Peyer's patch (tissue), 4 donors: Measurements from ENCODE around the gene SIT1. TPM values are rescaled to one million over a fixed set of nuclear protein-coding genes. Genes with fewer than 3 reads are reported as not detected.
A peak's percentile ranks its signal among the peaks of the same experiment; 100 is the strongest.

Experiments
- DNase-seq, 3 donors: peaks; one replicate each; pipeline ENCODE4 v3.0.0-alpha.2; 2017 to 2019
- H3K27ac ChIP-seq, 4 donors: fragments of 200-600 bp; sonication (generic); one replicate each; pipeline ENCODE4 v1.5.1; 2016 to 2019
- H3K27me3 ChIP-seq, 2 donors: fragments of 200-600 bp; sonication (generic); one replicate each; pipeline ENCODE4 v1.5.1; 2019
- H3K36me3 ChIP-seq, 3 donors: fragments of 200-600 bp; sonication (generic); one replicate each; pipeline ENCODE4 v1.5.1; 2016 to 2019
- H3K4me1 ChIP-seq, 4 donors: fragments of 200-600 bp; sonication (generic); one replicate each; pipeline ENCODE4 v1.5.1; 2016 to 2019
- H3K4me3 ChIP-seq, 4 donors: fragments of 200-600 bp; sonication (generic); 1 replicate in 3 of 4; 2 replicates in 1 of 4; pipeline ENCODE4 v1.5.1; 2016 to 2019; ENCODE audit warnings: mild to moderate bottlenecking in 1 of 4
- H3K9me3 ChIP-seq, 4 donors: fragments of 200-600 bp; sonication (generic); one replicate each; pipeline ENCODE4 v1.5.1; 2016 to 2019; ENCODE audit warnings: mild to moderate bottlenecking in 1 of 4
- CTCF ChIP-seq, 6 experiments: fragments of 450-650 bp in 4 of 6; fragments of 200-600 bp in 2 of 6; sonication (generic) in 1 of 6; IDR thresholded peaks; one replicate each; pipeline ENCODE4 v1.5.1; 2017 to 2019; ENCODE audit warnings: antibody characterized with exemption in 6 of 6, mild to moderate bottlenecking in 3 of 6, moderate library complexity in 1 of 6
- POLR2A ChIP-seq, 2 donors: fragments of 450-650 bp; IDR thresholded peaks; one replicate each; pipeline ENCODE4 v1.5.1; 2017; ENCODE audit warnings: antibody characterized with exemption in 2 of 2, mild to moderate bottlenecking in 2 of 2, moderate library complexity in 2 of 2
- total RNA-seq, 4 donors: library from RNA; depleted of rRNA; stranded (reverse); fragments of >200 nt; gene quantifications; one replicate each; pipeline ENCODE4 v1.1.0, GENCODE V29; 2016

The SIT1 gene
- total RNA-seq, 4 donors from 2014 or later: 2.4 TPM; not detected in 3

DNA sequence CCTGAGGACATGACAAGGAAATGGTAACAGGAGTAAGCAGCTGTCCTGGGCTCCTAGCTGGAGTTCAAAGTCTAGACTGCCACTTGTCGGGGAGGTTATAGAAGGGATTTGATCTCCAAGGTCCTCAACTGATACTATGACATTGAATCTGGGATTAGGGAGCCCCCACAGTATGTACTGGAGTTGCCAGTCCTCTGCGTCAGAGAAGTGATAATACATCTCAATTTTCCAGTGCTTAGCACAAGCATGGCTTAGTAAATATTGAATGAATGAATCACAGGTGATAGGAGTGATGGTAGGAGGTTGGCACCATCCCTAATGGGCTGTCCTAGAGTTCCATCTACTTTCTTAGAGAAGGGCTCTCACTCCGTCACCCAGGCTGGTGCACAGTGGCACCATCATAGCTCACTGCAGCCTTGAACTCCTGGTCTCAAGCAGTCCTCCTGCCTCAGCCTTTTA, 45.2 kb upstream of the SIT1 start:
- Histone ChIP-seq H3K36me3 (peaks cover 0 to 43% (median 0%) of the 10 kb centered on the region in 3 donors), H3K27me3 (no peaks in the 10 kb centered on the region), H3K4me3 (no peak overlapping the region), H3K27ac (peak overlapping the region in 3 of 4 donors; percentile 23 to 58 (median 36)), H3K4me1 (peaks cover 0 to 14% (median 0%) of the 10 kb centered on the region in 4 donors), H3K9me3 (no peaks in the 10 kb centered on the region)
- no peak for DNase-seq
- TF ChIP-seq POLR2A (IDR thresholded peaks at IDR 0.05) (no peak), CTCF (IDR thresholded peaks at IDR 0.05) (no peak)

- no peak for DNase-seq
Observed at GRCh38 chr9:35691757-35692301, 41.1 kb upstream of the SIT1 start.

GRCh38 chr9:35691334-35691650, 40.6 kb upstream of the SIT1 start:
- TF ChIP-seq POLR2A (IDR thresholded peaks at IDR 0.05) (no peak), CTCF (IDR thresholded peaks at IDR 0.05) (no peak)
- H3K4me1 ChIP-seq: peaks cover 0 to 26% (median 0%) of the 10 kb centered on the region in 4 donors
- DNase-seq: no peak
- no peaks in the 10 kb centered on the region for H3K27me3 ChIP-seq
- peak overlapping the region; percentile 75 to 89 (median 80) for H3K27ac ChIP-seq
- no peaks in the 10 kb centered on the region for H3K36me3 ChIP-seq
- no peaks in the 10 kb centered on the region for H3K9me3 ChIP-seq
- H3K4me3 ChIP-seq: peak overlapping the region; percentile 51 to 69 (median 68)

More at GRCh38 chr9:35691757-35692301, 41.1 kb upstream of the SIT1 start:
- Histone ChIP-seq H3K4me1 (peaks cover 0 to 31% (median 0%) of the 10 kb centered on the region in 4 donors), H3K27me3 (no peaks in the 10 kb centered on the region), H3K27ac (peak overlapping the region in 3 of 4 donors; percentile 75 to 89 (median 83)), H3K36me3 (peaks cover 0 to 2% (median 0%) of the 10 kb centered on the region in 3 donors), H3K9me3 (no peaks in the 10 kb centered on the region), H3K4me3 (peak overlapping the region in 1 of 4 donors; percentile 69)
- TF ChIP-seq CTCF (IDR thresholded peaks at IDR 0.05) (no peak), POLR2A (IDR thresholded peaks at IDR 0.05) (no peak)

GRCh38 chr9:35690614-35691333, 40.0 kb upstream of the SIT1 start:
- Histone ChIP-seq H3K4me1 (peaks cover 0 to 23% (median 0%) of the 10 kb centered on the region in 4 donors), H3K27ac (peak overlapping the region; percentile 75 to 89 (median 80)), H3K9me3 (no peaks in the 10 kb centered on the region), H3K27me3 (no peaks in the 10 kb centered on the region), H3K36me3 (no peaks in the 10 kb centered on the region), H3K4me3 (peak overlapping the region; percentile 51 to 69 (median 68))
- no peak for TF ChIP-seq CTCF (IDR thresholded peaks at IDR 0.05)
- no peak for TF ChIP-seq POLR2A (IDR thresholded peaks at IDR 0.05)
- DNase-seq: peak; percentile 51 to 76 (median 73)

GRCh38 chr9:35690294-35690613, 39.5 kb upstream of the SIT1 start:
- no peak for DNase-seq
- Histone ChIP-seq H3K9me3 (no peaks in the 10 kb centered on the region), H3K4me3 (peak overlapping the region; percentile 51 to 69 (median 68)), H3K27me3 (no peaks in the 10 kb centered on the region), H3K4me1 (peaks cover 0 to 23% (median 0%) of the 10 kb centered on the region in 4 donors), H3K27ac (peak overlapping the region; percentile 75 to 89 (median 80)), H3K36me3 (peaks cover 0 to 3% (median 0%) of the 10 kb centered on the region in 3 donors)
- TF ChIP-seq POLR2A (IDR thresholded peaks at IDR 0.05): no peak
- TF ChIP-seq CTCF (IDR thresholded peaks at IDR 0.05): no peak
